ENCODE measurements around the gene GALNT8. TPM values are rescaled to one million over a fixed set of nuclear protein-coding genes. Genes with fewer than 3 reads are reported as not detected.

GALNT8 gene
- total and polyA plus RNA-seq, 10 of the 15 experiments (the other 5 are each of a cell fraction or from before 2014, with no cell fraction given) = 0.14 to 0.81 (median 0.31) TPM; not detected in 1

- in situ Hi-C loops (cut with MboI) (no loop called here), intact Hi-C loops (cut with micrococcal nuclease; ENCODE audit: unreplicated experiment) (no loop called here)
- no peaks in the 10 kb centered on the region for H3K79me2 ChIP-seq (ENCODE audit: control insufficient read depth, insufficient read depth, low read length)
- ChIA-PET SMC1A (ENCODE audit: uncharacterized antibody, unreplicated experiment) (interaction anchor here (0.7 kb wide), 1 partner anchor 8 kb away, joined by 3 read pairs; no protein-coding TSS in a partner anchor), CTCF (interaction anchor here (0.7 kb wide), 1 partner anchor 485 kb away, joined by 3 read pairs; no protein-coding TSS in a partner anchor), POLR2A (no interaction called here), RAD21 (ENCODE audit: unreplicated experiment) (no interaction called here)
- H3K9me3 ChIP-seq (replicated peaks; ENCODE audit: control insufficient read depth, insufficient read depth, low read length) = no peaks in the 10 kb centered on the region
- no peak for FAIRE-seq
- no peaks in the 10 kb centered on the region for H3K27me3 ChIP-seq (replicated peaks in 1 of 2; ENCODE audit: control insufficient read depth in 2 of 2, insufficient read depth in 2 of 2, low read length in 1 of 2)
- H2AFZ ChIP-seq (ENCODE audit: control insufficient read depth, low read depth, low read length) = no peak overlapping the region
- no peaks in the 10 kb centered on the region for H4K20me1 ChIP-seq (ENCODE audit: control insufficient read depth, insufficient read depth)
- no peak overlapping the region for H3K4me3 ChIP-seq
- H3K4me1 ChIP-seq (ENCODE audit: control insufficient read depth, insufficient read depth, low read length) = no peaks in the 10 kb centered on the region; the same call in 1 of the 2 replicates
- H3K27ac ChIP-seq (ENCODE audit: control insufficient read depth, insufficient read depth) = no peak overlapping the region
- no peak for ATAC-seq
- H3K9ac ChIP-seq (ENCODE audit: control insufficient read depth, insufficient read depth, low read length) = no peak overlapping the region
- no peak for DNase-seq (ENCODE audit: low read depth, low spot score)
- no peaks in the 10 kb centered on the region for H3K36me3 ChIP-seq (ENCODE audit: control insufficient read depth in 2 of 2, insufficient read depth in 2 of 2, low read length in 1 of 2)
- BruUV-seq (replicated peaks) = no TSS peak
- H3K4me2 ChIP-seq (ENCODE audit: control insufficient read depth, insufficient read depth) = no peak overlapping the region
- WGBS (ENCODE audit: insufficient coverage, insufficient replicate concordance, low lambda C conversion rate, missing lambda C conversion rate) = 91% methylated on average over 8 of the region's 8 CpGs
- no peak for TF ChIP-seq ATF2 (IDR thresholded peaks at IDR 0.05; ENCODE audit: low read length)
Observed at GRCh38 chr12:4701395-4702190, 18.6 kb upstream of the GALNT8 start.

- Histone ChIP-seq H3K4me1 (ENCODE audit: control insufficient read depth, insufficient read depth, low read length) (no peaks in the 10 kb centered on the region; the same call in 1 of the 2 replicates), H3K9me3 (replicated peaks; ENCODE audit: control insufficient read depth, insufficient read depth, low read length) (no peaks in the 10 kb centered on the region), H4K20me1 (ENCODE audit: control insufficient read depth, insufficient read depth) (no peaks in the 10 kb centered on the region), H3K79me2 (ENCODE audit: control insufficient read depth, insufficient read depth, low read length) (no peaks in the 10 kb centered on the region), H3K9ac (ENCODE audit: control insufficient read depth, insufficient read depth, low read length) (no peak overlapping the region), H2AFZ (ENCODE audit: control insufficient read depth, low read depth, low read length) (no peak overlapping the region), H3K4me3 (no peak overlapping the region), H3K27ac (ENCODE audit: control insufficient read depth, insufficient read depth) (no peak overlapping the region), H3K4me2 (ENCODE audit: control insufficient read depth, insufficient read depth) (no peak overlapping the region), H3K27me3 (replicated peaks in 1 of 2; ENCODE audit: control insufficient read depth in 2 of 2, insufficient read depth in 2 of 2, low read length in 1 of 2) (no peaks in the 10 kb centered on the region), H3K36me3 (ENCODE audit: control insufficient read depth in 2 of 2, insufficient read depth in 2 of 2, low read length in 1 of 2) (no peaks in the 10 kb centered on the region)
- SMC1A ChIA-PET (ENCODE audit: uncharacterized antibody, unreplicated experiment) = no interaction called here
- BruUV-seq (replicated peaks) = no TSS peak
- ATAC-seq (no peak), DNase-seq (ENCODE audit: low read depth, low spot score) (no peak), FAIRE-seq (no peak)
- 90% methylated on average over 5 of the region's 5 CpGs for WGBS (ENCODE audit: insufficient coverage, insufficient replicate concordance, low lambda C conversion rate, missing lambda C conversion rate)
- RAD21 ChIA-PET (ENCODE audit: unreplicated experiment) = no interaction called here
- in situ Hi-C loops (cut with MboI) = no loop called here
- intact Hi-C loops (cut with micrococcal nuclease; ENCODE audit: unreplicated experiment) = no loop called here
- CTCF ChIA-PET = interaction anchor here (0.6 kb wide), 1 partner anchor 105 kb away, joined by 3 read pairs; no protein-coding TSS in a partner anchor
- POLR2A ChIA-PET = no interaction called here
- TF ChIP-seq ZNF687 (IDR thresholded peaks at IDR 0.05) = no peak
- TF ChIP-seq CHD2 (IDR thresholded peaks at IDR 0.05; ENCODE audit: borderline replicate concordance, low read depth, low read length) = no peak
- no peak for TF ChIP-seq HDAC2 (IDR thresholded peaks at IDR 0.05)
- no peak for TF ChIP-seq DPF2 (IDR thresholded peaks at IDR 0.05)
- no peak for TF ChIP-seq POLR2A (IDR thresholded peaks at IDR 0.05; ENCODE audit: low read depth, low read length)
- TF ChIP-seq SUPT20H (IDR thresholded peaks at IDR 0.05; ENCODE audit: borderline replicate concordance, control insufficient read depth, low read depth, low read length) = no peak
- no peak for TF ChIP-seq KAT2A (conservative IDR thresholded peaks at IDR 0.05; ENCODE audit: control insufficient read depth, low read depth, low read length)
- no peak for TF ChIP-seq IRF3 (IDR thresholded peaks at IDR 0.05)
- no peak for TF ChIP-seq RELA (IDR thresholded peaks at IDR 0.05; ENCODE audit: borderline replicate concordance, partially characterized antibody)
- TF ChIP-seq ZBED1 (IDR thresholded peaks at IDR 0.05; ENCODE audit: borderline replicate concordance) = no peak
Observed at GRCh38 chr12:4703676-4704075, 16.5 kb upstream of the GALNT8 start.
